IMR-90 (cell line): Measurements from ENCODE around the gene SNRK. TPM values are rescaled to one million over a fixed set of nuclear protein-coding genes. Genes with fewer than 3 reads are reported as not detected.

Source experiments
- ATAC-seq: fragments of 200-7000 bp; cut with Tn5 transposase; 2 replicates; pipeline ENCODE4 v1.9.1; 2020; ENCODE audit warnings: low read depth, mild to moderate bottlenecking, moderate library complexity
- BruUV-seq: library from RNA; stranded (reverse); fragments of 400-500 nt; replicated peaks from 2 replicates; lab custom pipeline; 2021; lab: Mats Ljungman, UMichigan
- CTCF ChIA-PET: fragments of 300-600 bp; formaldehyde crosslinking; extraction: SDS; loops from one replicate; lab custom pipeline; 2021; ENCODE audit warnings: antibody characterized with exemption; lab: Yijun Ruan, JAX
- POLR2A ChIA-PET: fragments of 300-600 bp; sonication (Branson Sonifier 250); formaldehyde crosslinking; loops from one replicate; lab custom pipeline; 2022; ENCODE audit warnings: antibody characterized with exemption; ENCODE audit not compliant: unreplicated experiment; lab: Charles Lee
- DNase-seq: peaks from one replicate; pipeline ENCODE4 v3.0.0; 2013
- H2AFZ ChIP-seq: replicated peaks from 2 replicates; pipeline ENCODE3; 2013; ENCODE audit warnings: low read length, mild to moderate bottlenecking; ENCODE audit not compliant: poor library complexity
- H2AK5ac ChIP-seq: 2 replicates; pipeline ENCODE4 v1.6.1; 2013; ENCODE audit warnings: low read depth, low read length, inconsistent platforms
- H2AK9ac ChIP-seq: replicated peaks from 2 replicates; pipeline ENCODE3; 2013; ENCODE audit warnings: mild to moderate bottlenecking, low read depth, low read length, moderate library complexity; ENCODE audit not compliant: poor library complexity
- H2BK120ac ChIP-seq: 2 replicates; pipeline ENCODE4 v1.6.1; 2013; ENCODE audit warnings: low read depth, low read length, inconsistent platforms
- H2BK15ac ChIP-seq: 3 replicates; pipeline ENCODE4 v1.6.1; 2013; ENCODE audit warnings: low read depth, low read length, inconsistent platforms
- H2BK20ac ChIP-seq: 2 replicates; pipeline ENCODE4 v1.6.1; 2013; ENCODE audit warnings: low read depth, mild to moderate bottlenecking, inconsistent platforms, low read length, moderate library complexity
- H2BK5ac ChIP-seq: 2 replicates; pipeline ENCODE4 v1.6.1; 2013; ENCODE audit warnings: mild to moderate bottlenecking, low read depth, low read length, inconsistent platforms; ENCODE audit not compliant: poor library complexity, severe bottlenecking
- H3K14ac ChIP-seq: replicated peaks from 2 replicates; pipeline ENCODE4 v1.6.1; 2013; ENCODE audit warnings: low read depth, low read length, inconsistent platforms
- H3K18ac ChIP-seq: 2 replicates; pipeline ENCODE4 v1.6.1; 2013; ENCODE audit warnings: low read depth, low read length, control low read depth
- H3K23ac ChIP-seq: 2 replicates; pipeline ENCODE4 v1.6.1; 2013; ENCODE audit warnings: low read depth, low read length, inconsistent platforms
- H3K27ac ChIP-seq: 2 replicates; pipeline ENCODE4 v1.5.1; 2013; ENCODE audit warnings: mild to moderate bottlenecking, control low read depth, low read length; ENCODE audit not compliant: insufficient read depth
- H3K27me3 ChIP-seq: 2 replicates; pipeline ENCODE4 v1.6.1; 2013; ENCODE audit warnings: low read length; ENCODE audit not compliant: control insufficient read depth, insufficient read depth
- H3K36me3 ChIP-seq: 2 replicates; pipeline ENCODE4 v1.6.1; 2013; ENCODE audit warnings: low read length, mixed read lengths; ENCODE audit not compliant: control insufficient read depth, insufficient read depth
- H3K4ac ChIP-seq: 2 replicates; pipeline ENCODE4 v1.6.1; 2013; ENCODE audit warnings: low read depth, low read length, inconsistent platforms
- H3K4me1 ChIP-seq: 2 replicates; pipeline ENCODE4 v1.6.1; 2013; ENCODE audit warnings: low read length, mixed read lengths; ENCODE audit not compliant: control insufficient read depth, insufficient read depth
- H3K4me2 ChIP-seq: 2 replicates; pipeline ENCODE4 v1.6.1; 2013; ENCODE audit warnings: low read depth, mild to moderate bottlenecking, control low read depth, low read length, moderate library complexity
- H3K4me3 ChIP-seq: 2 replicates; pipeline ENCODE4 v1.5.1; 2013; ENCODE audit warnings: low read depth, mild to moderate bottlenecking, control low read depth, low read length, moderate library complexity; ENCODE audit not compliant: insufficient read depth
- H3K56ac ChIP-seq: 2 replicates; pipeline ENCODE4 v1.6.1; 2013; ENCODE audit warnings: low read length, inconsistent platforms; ENCODE audit not compliant: insufficient read depth; ENCODE audit errors: extremely low read depth
- H3K79me1 ChIP-seq, 2 experiments: 2 replicates each; pipeline ENCODE4 v1.6.1; 2013; ENCODE audit warnings: low read length in 2 of 2, inconsistent platforms in 1 of 2, low read depth in 1 of 2
- H3K9ac ChIP-seq: 2 replicates; pipeline ENCODE4 v1.6.1; 2013; ENCODE audit warnings: low read depth, low read length, control low read depth
- H3K9me1 ChIP-seq: 2 replicates; pipeline ENCODE4 v1.6.1; 2013; ENCODE audit warnings: low read length, inconsistent platforms; ENCODE audit not compliant: insufficient read depth
- H3K9me3 ChIP-seq: 2 replicates; pipeline ENCODE4 v1.6.1; 2013; ENCODE audit warnings: low read length; ENCODE audit not compliant: control insufficient read depth, insufficient read depth
- H4K20me1 ChIP-seq: 2 replicates; pipeline ENCODE4 v1.6.1; 2013; ENCODE audit warnings: low read length, inconsistent platforms; ENCODE audit not compliant: insufficient read depth
- H4K5ac ChIP-seq: 2 replicates; pipeline ENCODE4 v1.6.1; 2013; ENCODE audit warnings: mild to moderate bottlenecking, low read depth, low read length, control low read depth
- H4K8ac ChIP-seq, 2 experiments: 2 replicates each; pipeline ENCODE4 v1.6.1; 2013; ENCODE audit warnings: low read depth in 2 of 2, low read length in 2 of 2, control low read depth in 1 of 2, inconsistent platforms in 1 of 2
- H4K91ac ChIP-seq: 2 replicates; pipeline ENCODE4 v1.6.1; 2013; ENCODE audit warnings: low read depth, low read length, inconsistent platforms; ENCODE audit not compliant: insufficient read depth
- BHLHE40 ChIP-seq: fragments of 150-350 bp; IDR thresholded peaks from 2 replicates; pipeline ENCODE4 v1.6.1; 2016; ENCODE audit warnings: mild to moderate bottlenecking, low read depth, low read length
- CEBPB ChIP-seq: IDR thresholded peaks from 2 replicates; pipeline ENCODE4 v1.6.1; 2012; ENCODE audit warnings: low read depth, low read length, improper control_type of control experiment
- CHD1 ChIP-seq: IDR thresholded peaks from 2 replicates; pipeline ENCODE4 v1.6.1; 2012; ENCODE audit warnings: low read depth, low read length, improper control_type of control experiment
- CTCF ChIP-seq: conservative IDR thresholded peaks from 2 replicates; pipeline ENCODE4 v1.5.1; 2012; ENCODE audit warnings: mild to moderate bottlenecking, low read depth, low read length, improper control_type of control experiment
- MAFK ChIP-seq: IDR thresholded peaks from 2 replicates; pipeline ENCODE4 v1.6.1; 2012; ENCODE audit warnings: low read depth, low read length, improper control_type of control experiment
- MAZ ChIP-seq: IDR thresholded peaks from 2 replicates; pipeline ENCODE4 v1.6.1; 2012; ENCODE audit warnings: low read depth, mild to moderate bottlenecking, low read length, improper control_type of control experiment, moderate library complexity, borderline replicate concordance
- MXI1 ChIP-seq: IDR thresholded peaks from 2 replicates; pipeline ENCODE4 v1.6.1; 2012; ENCODE audit warnings: low read depth, mild to moderate bottlenecking, low read length, moderate library complexity, borderline replicate concordance
- NFE2L2 ChIP-seq: fragments of 150-350 bp; IDR thresholded peaks from 2 replicates; pipeline ENCODE4 v1.6.1; 2016; ENCODE audit warnings: low read depth, mild to moderate bottlenecking, low read length
- POLR2A ChIP-seq: IDR thresholded peaks from 2 replicates; pipeline ENCODE4 v1.6.1; 2012; ENCODE audit warnings: mild to moderate bottlenecking, low read depth, low read length
- RAD21 ChIP-seq: IDR thresholded peaks from 2 replicates; pipeline ENCODE4 v1.6.1; 2012; ENCODE audit warnings: low read length, improper control_type of control experiment
- RCOR1 ChIP-seq: IDR thresholded peaks from 2 replicates; pipeline ENCODE4 v1.6.1; 2012; ENCODE audit warnings: mild to moderate bottlenecking, low read length, improper control_type of control experiment; ENCODE audit not compliant: insufficient replicate concordance
- RFX5 ChIP-seq: IDR thresholded peaks from 2 replicates; pipeline ENCODE4 v1.8.0; 2012; ENCODE audit warnings: low read depth, mild to moderate bottlenecking, low read length, moderate library complexity
- SMC3 ChIP-seq: fragments of 150-350 bp; IDR thresholded peaks from 2 replicates; pipeline ENCODE4 v1.6.1; 2016; ENCODE audit warnings: low read depth, mild to moderate bottlenecking, antibody characterized with exemption, low read length, moderate library complexity
- WGBS, 2 experiments: methylation state at CpG; one replicate each; pipeline versions ENCODE4 v1.1.5 to v1.1.7; 2013; ENCODE audit warnings: missing lambda C conversion rate in 2 of 2; ENCODE audit not compliant: insufficient read length in 1 of 2; ENCODE audit errors: extremely low coverage in 2 of 2; 5-methylcytosine and 5-hydroxymethylcytosine counted together
- dilution Hi-C: fragments of 300-500 bp; cut with HindIII; formaldehyde crosslinking; loops from one replicate; pipeline ENCODE4 v1.14.3; 2018; ENCODE audit warnings: low sequenced_read_pairs; ENCODE audit not compliant: unreplicated experiment
- in situ Hi-C: fragments of 300-500 bp; cut with MboI; formaldehyde crosslinking; loops from 3 replicates; pipeline ENCODE4 v1.14.3; 2019; ENCODE audit warnings: low sequenced_read_pairs, inconsistent platforms, mixed read lengths
- intact Hi-C: fragments of 100-400 bp; cut with micrococcal nuclease; formaldehyde crosslinking; loops from 2 replicates; pipeline ENCODE4 v1.10.0; 2022
- polyA plus RNA-seq, 3 experiments: library from polyadenylated mRNA; depleted of rRNA; stranded (reverse); fragments of >200 nt; gene quantifications; 2 replicates each; pipeline ENCODE4 v1.2.3, GENCODE V29; 2012; ENCODE audit warnings: low replicate concordance in 1 of 3
- total RNA-seq: library from RNA; depleted of rRNA; stranded (reverse); fragments of >200 nt; gene quantifications from 2 replicates; pipeline ENCODE4 v1.2.3, GENCODE V29; 2012
- TF ChIP-seq, protein P1 (sequence below): fragments of 150-350 bp; IDR thresholded peaks from 2 replicates; pipeline ENCODE4 v1.6.1; 2017; ENCODE audit warnings: mild to moderate bottlenecking, antibody characterized with exemption, low read length, low read depth

The SNRK gene
- total and polyA plus RNA-seq, 2 of the 4 experiments (the other 2 are of a cell fraction), result 4.7 to 23.1 TPM

- Histone ChIP-seq H3K18ac (no peak overlapping the region), H3K27ac (no peak overlapping the region), H2BK15ac (no peak overlapping the region), H3K27me3 (no peaks in the 10 kb centered on the region), H4K5ac (no peak overlapping the region), H3K79me1 (peaks cover 12 to 39% of the 10 kb centered on the region in 2 experiments), H2BK120ac (no peak overlapping the region), H2AK9ac (no peak overlapping the region), H3K4ac (no peak overlapping the region), H4K91ac (no peak overlapping the region), H3K9me1 (peaks cover 6% of the 10 kb centered on the region; the same call in 1 of the 2 replicates), H3K9me3 (peaks cover 15% of the 10 kb centered on the region), H3K56ac (no peak overlapping the region), H3K4me2 (no peak overlapping the region), H3K23ac (no peak overlapping the region), H3K4me1 (peaks cover 2% of the 10 kb centered on the region), H3K9ac (no peak overlapping the region), H2BK5ac (no peak overlapping the region), H2BK20ac (no peak overlapping the region), H3K14ac (no peak overlapping the region), H3K4me3 (no peak overlapping the region), H4K8ac (no peak overlapping the region), H4K20me1 (no peaks in the 10 kb centered on the region; the same call in 1 of the 2 replicates), H2AK5ac (no peak overlapping the region), H3K36me3 (peaks cover 40% of the 10 kb centered on the region), H2AFZ (no peak overlapping the region)
- dilution Hi-C loops (no loop called here), in situ Hi-C loops (no loop called here), intact Hi-C loops (no loop called here)
- ChIA-PET CTCF (no interaction called here), POLR2A (no interaction called here)
- ATAC-seq (no peak), DNase-seq (no peak)
- no TSS peak for BruUV-seq
- TF ChIP-seq, protein P1, sequence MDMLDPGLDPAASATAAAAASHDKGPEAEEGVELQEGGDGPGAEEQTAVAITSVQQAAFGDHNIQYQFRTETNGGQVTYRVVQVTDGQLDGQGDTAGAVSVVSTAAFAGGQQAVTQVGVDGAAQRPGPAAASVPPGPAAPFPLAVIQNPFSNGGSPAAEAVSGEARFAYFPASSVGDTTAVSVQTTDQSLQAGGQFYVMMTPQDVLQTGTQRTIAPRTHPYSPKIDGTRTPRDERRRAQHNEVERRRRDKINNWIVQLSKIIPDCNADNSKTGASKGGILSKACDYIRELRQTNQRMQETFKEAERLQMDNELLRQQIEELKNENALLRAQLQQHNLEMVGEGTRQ, result no peak
- TF ChIP-seq RFX5 (no peak), MXI1 (no peak), RCOR1 (no peak), MAZ (no peak), CTCF (no peak), BHLHE40 (no peak), CHD1 (no peak), RAD21 (no peak), CEBPB (no peak), NFE2L2 (no peak), POLR2A (no peak), MAFK (no peak), SMC3 (no peak)
- no CpG with 5 or more reads among the region's 2 CpGs for WGBS, 2 experiments
These were observed 55.4 kb downstream of the SNRK start for GRCh38 chr3:43341788-43342187.
